ENCODE results near the gene ZFAND3.

ZFAND3 gene

DNA sequence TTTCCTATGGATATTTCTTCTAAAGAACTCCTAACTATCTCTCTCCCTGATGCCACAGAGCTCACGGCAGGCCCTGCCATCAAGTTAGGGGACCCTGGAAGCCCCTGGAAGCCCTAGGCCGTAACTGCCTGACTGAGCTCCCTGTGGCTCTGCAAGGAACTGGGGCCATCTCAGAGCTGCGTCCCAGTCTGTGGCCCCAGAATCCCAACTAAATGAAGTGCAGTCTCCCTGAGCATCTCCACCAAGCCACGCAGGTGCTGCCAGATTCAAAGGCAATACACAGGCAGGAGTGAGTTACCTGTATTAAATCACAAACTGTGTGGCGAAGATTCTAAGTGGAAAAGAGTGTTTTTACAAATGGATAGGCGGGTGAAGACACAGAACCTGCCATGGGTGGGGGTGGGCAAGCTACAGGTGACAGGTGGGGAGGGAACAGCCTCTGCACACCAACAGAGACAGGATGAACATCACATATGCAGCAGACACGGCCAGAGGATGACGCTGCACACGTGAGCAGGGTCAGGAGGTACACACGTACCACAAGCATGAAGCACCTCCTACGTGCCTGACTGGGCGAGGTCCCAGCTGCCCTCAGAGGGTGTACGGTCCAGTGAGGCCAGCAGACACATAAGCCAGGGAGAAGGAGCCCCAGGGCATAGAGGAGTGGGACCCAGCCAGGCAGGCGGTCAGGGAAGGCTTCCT, 358.5 kb downstream of the ZFAND3 start:
- no peak for DNase-seq (ENCODE audit: low spot score)
- Histone ChIP-seq H3K27ac (no peak overlapping the region), H3K4me3 (no peak overlapping the region)
- TF ChIP-seq, protein P1, sequence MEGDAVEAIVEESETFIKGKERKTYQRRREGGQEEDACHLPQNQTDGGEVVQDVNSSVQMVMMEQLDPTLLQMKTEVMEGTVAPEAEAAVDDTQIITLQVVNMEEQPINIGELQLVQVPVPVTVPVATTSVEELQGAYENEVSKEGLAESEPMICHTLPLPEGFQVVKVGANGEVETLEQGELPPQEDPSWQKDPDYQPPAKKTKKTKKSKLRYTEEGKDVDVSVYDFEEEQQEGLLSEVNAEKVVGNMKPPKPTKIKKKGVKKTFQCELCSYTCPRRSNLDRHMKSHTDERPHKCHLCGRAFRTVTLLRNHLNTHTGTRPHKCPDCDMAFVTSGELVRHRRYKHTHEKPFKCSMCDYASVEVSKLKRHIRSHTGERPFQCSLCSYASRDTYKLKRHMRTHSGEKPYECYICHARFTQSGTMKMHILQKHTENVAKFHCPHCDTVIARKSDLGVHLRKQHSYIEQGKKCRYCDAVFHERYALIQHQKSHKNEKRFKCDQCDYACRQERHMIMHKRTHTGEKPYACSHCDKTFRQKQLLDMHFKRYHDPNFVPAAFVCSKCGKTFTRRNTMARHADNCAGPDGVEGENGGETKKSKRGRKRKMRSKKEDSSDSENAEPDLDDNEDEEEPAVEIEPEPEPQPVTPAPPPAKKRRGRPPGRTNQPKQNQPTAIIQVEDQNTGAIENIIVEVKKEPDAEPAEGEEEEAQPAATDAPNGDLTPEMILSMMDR (IDR thresholded peaks at IDR 0.05): no peak

DNA sequence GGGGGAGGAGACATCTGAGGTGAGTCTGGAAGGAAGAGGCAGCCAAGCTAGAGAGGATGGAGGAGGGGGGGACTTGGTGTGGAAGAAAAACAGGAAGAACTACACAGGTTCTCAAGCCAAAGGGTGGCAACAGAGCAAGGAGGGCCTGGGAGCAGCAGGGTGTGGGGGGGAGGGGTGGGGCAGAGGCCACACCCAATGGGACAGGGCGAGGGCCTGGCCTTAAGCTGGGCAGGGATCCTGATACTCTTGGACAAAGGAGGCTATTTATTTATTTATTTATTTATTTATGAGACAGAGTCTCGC, 359.0 kb downstream of the ZFAND3 start:
- Histone ChIP-seq H3K4me3 (no peak overlapping the region), H3K27ac (no peak overlapping the region)
- TF ChIP-seq, protein P1 (IDR thresholded peaks at IDR 0.05): no peak
- no peak for DNase-seq (ENCODE audit: low spot score)

DNA sequence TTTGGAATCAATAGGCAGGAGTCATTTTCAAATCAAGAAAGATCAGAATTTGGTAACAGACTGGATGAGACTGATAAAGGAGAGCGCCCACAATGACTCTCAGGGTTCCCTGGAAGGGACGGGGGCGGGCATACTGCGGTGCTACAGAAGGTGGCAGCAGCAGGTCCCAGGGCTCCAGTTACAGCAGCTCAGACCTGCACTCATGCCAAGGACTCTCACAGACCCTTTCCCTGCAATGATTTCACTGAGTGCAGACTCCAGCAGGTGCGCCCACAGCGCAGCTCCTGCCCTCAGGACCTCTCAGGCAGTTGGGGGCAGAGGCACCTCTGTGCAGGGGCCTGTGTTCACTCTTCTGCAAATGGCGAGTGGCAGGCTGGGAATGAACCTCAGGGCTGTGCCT, 359.8 kb downstream of the ZFAND3 start:
- no peak overlapping the region for H3K27ac ChIP-seq
- DNase-seq (ENCODE audit: low spot score): no peak
- no peak overlapping the region for H3K4me3 ChIP-seq
- TF ChIP-seq, protein P1 (IDR thresholded peaks at IDR 0.05): no peak

DNA sequence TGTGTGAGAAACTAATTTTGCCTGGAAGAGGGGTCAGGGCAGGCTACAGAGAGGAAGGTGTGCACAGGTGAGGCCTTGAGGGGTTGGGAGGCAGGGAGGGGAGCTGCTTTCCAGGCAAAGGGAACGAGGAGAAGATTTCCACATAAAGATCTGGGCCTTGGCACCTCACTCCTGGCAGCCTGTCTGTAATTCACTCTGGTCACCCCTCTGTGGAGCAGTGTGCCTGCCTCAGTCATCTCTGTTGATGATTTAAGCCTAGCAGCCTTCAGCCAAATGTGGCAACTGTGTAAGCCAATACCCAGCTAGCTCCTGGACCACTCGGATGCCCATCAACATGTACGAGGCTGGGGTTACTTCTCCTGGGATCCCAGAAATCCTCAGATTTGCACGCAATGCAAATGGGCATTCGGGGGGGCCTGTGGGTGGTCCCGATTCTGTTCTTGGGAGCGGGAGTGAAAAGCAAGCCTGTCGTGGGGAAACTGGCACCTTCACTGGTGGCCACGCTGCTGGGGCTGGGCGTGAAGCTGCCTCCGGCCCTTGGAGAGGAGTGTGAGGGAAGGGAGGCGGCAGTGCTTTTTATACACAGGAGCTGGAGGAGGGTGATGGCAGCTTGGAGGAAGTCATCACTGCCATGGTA, 360.4 kb downstream of the ZFAND3 start:
- H3K27ac ChIP-seq: no peak overlapping the region
- peak; percentile 66 for DNase-seq (ENCODE audit: low spot score)
- no peak overlapping the region for H3K4me3 ChIP-seq
- TF ChIP-seq, protein P1 (IDR thresholded peaks at IDR 0.05): no peak

- TF ChIP-seq, protein P1 (IDR thresholded peaks at IDR 0.05): no peak
- H3K4me3 ChIP-seq: no peak overlapping the region
- peak; percentile 40 for DNase-seq (ENCODE audit: low spot score)
- no peak overlapping the region for H3K27ac ChIP-seq
Observed at GRCh38 chr6:38180586-38180985, 361.1 kb downstream of the ZFAND3 start.

- H3K4me3 ChIP-seq: no peak overlapping the region
- peak; percentile 64 for DNase-seq (ENCODE audit: low spot score)
- TF ChIP-seq, protein P1 (IDR thresholded peaks at IDR 0.05): no peak
- H3K27ac ChIP-seq: no peak overlapping the region
Observed at GRCh38 chr6:38182426-38182825, 362.9 kb downstream of the ZFAND3 start.
